Measurements from ENCODE around the gene POU2F3.

Gene POU2F3

GRCh38 chr11:120215634-120216033 is 24.3 kb upstream of the POU2F3 start:
- H3K4me3 ChIP-seq (replicated peaks in 1 of 2; ENCODE audit: low read depth in 2 of 2, low read length in 2 of 2): no peak overlapping the region
- TF ChIP-seq CTCF (IDR thresholded peaks at IDR 0.05; ENCODE audit: low read depth, low read length): no peak
- DNase-seq (ENCODE audit: low read depth in 2 of 2): peak; percentile 57 to 69

- no peak for TF ChIP-seq CTCF (IDR thresholded peaks at IDR 0.05; ENCODE audit: low read depth, low read length)
- no peak overlapping the region for H3K4me3 ChIP-seq (replicated peaks in 1 of 2; ENCODE audit: low read depth in 2 of 2, low read length in 2 of 2)
- no peak for DNase-seq (ENCODE audit: low read depth in 2 of 2)
Observed at GRCh38 chr11:120216426-120217102, 23.4 kb upstream of the POU2F3 start.

- H3K4me3 ChIP-seq (replicated peaks in 1 of 2; ENCODE audit: low read depth in 2 of 2, low read length in 2 of 2): no peak overlapping the region
- no peak for TF ChIP-seq CTCF (IDR thresholded peaks at IDR 0.05; ENCODE audit: low read depth, low read length)
- no peak for DNase-seq (ENCODE audit: low read depth in 2 of 2)
Observed at GRCh38 chr11:120217526-120217925, 22.4 kb upstream of the POU2F3 start.

- no peak for TF ChIP-seq CTCF (IDR thresholded peaks at IDR 0.05; ENCODE audit: low read depth, low read length)
- H3K4me3 ChIP-seq (replicated peaks in 1 of 2; ENCODE audit: low read depth in 2 of 2, low read length in 2 of 2): no peak overlapping the region
- DNase-seq (ENCODE audit: low read depth in 2 of 2): no peak
Observed at GRCh38 chr11:120217941-120218694, 21.8 kb upstream of the POU2F3 start.

- no peak for DNase-seq (ENCODE audit: low read depth in 2 of 2)
- H3K4me3 ChIP-seq (replicated peaks in 1 of 2; ENCODE audit: low read depth in 2 of 2, low read length in 2 of 2): no peak overlapping the region
- no peak for TF ChIP-seq CTCF (IDR thresholded peaks at IDR 0.05; ENCODE audit: low read depth, low read length)
Observed at GRCh38 chr11:120218695-120219033, 21.3 kb upstream of the POU2F3 start.

GRCh38 chr11:120219232-120219937 is 20.6 kb upstream of the POU2F3 start:
- no peak for TF ChIP-seq CTCF (IDR thresholded peaks at IDR 0.05; ENCODE audit: low read depth, low read length)
- H3K4me3 ChIP-seq (replicated peaks in 1 of 2; ENCODE audit: low read depth in 2 of 2, low read length in 2 of 2): no peak overlapping the region
- DNase-seq (ENCODE audit: low read depth in 2 of 2): no peak

Data from cardiac fibroblast (primary cell).